Body of pancreas (tissue), 4 donors: ENCODE measurements around the gene TBCE.

Experiments used
- CTCF ChIP-seq, 7 experiments: fragments of 450-650 bp in 4 of 7; fragments of 200-600 bp in 3 of 7; sonication (generic) in 3 of 7; IDR thresholded peaks; one replicate each; pipeline ENCODE4 v1.5.1; 2016 to 2019; ENCODE audit warnings: antibody characterized with exemption in 7 of 7
- POLR2A ChIP-seq, 3 donors: fragments of 450-650 bp; IDR thresholded peaks; one replicate each; pipeline ENCODE4 v1.6.1; 2016; ENCODE audit warnings: antibody characterized with exemption in 3 of 3, mild to moderate bottlenecking in 2 of 3

GRCh38 chr1:235409042-235409820 lies 42.0 kb downstream of the TBCE start:
- TF ChIP-seq POLR2A (IDR thresholded peaks at IDR 0.05): no peak
- TF ChIP-seq CTCF (IDR thresholded peaks at IDR 0.05): no peak
